ENCODE measurements around the gene ANKRD55.

GRCh38 chr5:56211298-56211865, 21.7 kb downstream of the ANKRD55 start:
- TF ChIP-seq, protein P1, sequence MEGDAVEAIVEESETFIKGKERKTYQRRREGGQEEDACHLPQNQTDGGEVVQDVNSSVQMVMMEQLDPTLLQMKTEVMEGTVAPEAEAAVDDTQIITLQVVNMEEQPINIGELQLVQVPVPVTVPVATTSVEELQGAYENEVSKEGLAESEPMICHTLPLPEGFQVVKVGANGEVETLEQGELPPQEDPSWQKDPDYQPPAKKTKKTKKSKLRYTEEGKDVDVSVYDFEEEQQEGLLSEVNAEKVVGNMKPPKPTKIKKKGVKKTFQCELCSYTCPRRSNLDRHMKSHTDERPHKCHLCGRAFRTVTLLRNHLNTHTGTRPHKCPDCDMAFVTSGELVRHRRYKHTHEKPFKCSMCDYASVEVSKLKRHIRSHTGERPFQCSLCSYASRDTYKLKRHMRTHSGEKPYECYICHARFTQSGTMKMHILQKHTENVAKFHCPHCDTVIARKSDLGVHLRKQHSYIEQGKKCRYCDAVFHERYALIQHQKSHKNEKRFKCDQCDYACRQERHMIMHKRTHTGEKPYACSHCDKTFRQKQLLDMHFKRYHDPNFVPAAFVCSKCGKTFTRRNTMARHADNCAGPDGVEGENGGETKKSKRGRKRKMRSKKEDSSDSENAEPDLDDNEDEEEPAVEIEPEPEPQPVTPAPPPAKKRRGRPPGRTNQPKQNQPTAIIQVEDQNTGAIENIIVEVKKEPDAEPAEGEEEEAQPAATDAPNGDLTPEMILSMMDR (IDR thresholded peaks at IDR 0.05) = no peak
- no peak for TF ChIP-seq POLR2AphosphoS5 (IDR thresholded peaks at IDR 0.05)
- TF ChIP-seq POLR2A (IDR thresholded peaks at IDR 0.05) = no peak

All from suprapubic skin (tissue), 4 donors.